Gastrocnemius medialis (tissue), 4 donors: ENCODE data around the gene PATL2.
"Not testable (repeated sequence)": the region's sequence is repeated elsewhere in the genome, so short reads cannot be mapped to it uniquely, and the experiment has no call there.

Experiments
- POLR2A ChIP-seq, 2 donors: fragments of 450-650 bp; IDR thresholded peaks; one replicate each; pipeline ENCODE4 v1.6.1; 2017; ENCODE audit warnings: antibody characterized with exemption in 2 of 2, mild to moderate bottlenecking in 2 of 2, moderate library complexity in 2 of 2
- TF ChIP-seq, protein P1 (sequence below), 5 experiments: fragments of 450-650 bp in 3 of 5; fragments of 200-600 bp in 2 of 5; sonication (generic) in 2 of 5; IDR thresholded peaks in 4 of 5; conservative IDR thresholded peaks in 1 of 5; 1 replicate in 4 of 5; 2 replicates in 1 of 5; pipeline ENCODE4 v1.5.1; 2016 to 2019; ENCODE audit warnings: antibody characterized with exemption in 5 of 5, mild to moderate bottlenecking in 3 of 5, moderate library complexity in 3 of 5

DNA sequence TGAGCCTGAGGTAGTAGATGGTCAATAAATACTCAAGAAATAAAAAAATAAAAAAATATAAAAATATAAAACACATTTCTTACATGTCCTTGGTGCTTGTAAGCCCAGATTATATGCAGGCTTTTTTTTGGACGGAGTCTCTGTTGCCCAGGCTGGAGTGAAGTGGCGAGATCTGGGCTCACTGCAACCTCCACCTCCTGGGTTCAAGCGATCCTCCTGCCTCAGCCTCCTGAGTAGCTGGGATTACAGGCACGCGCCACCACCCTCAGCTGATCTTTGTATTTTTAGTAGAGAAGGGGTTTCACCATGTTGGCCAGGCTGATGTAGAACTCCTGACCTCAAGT, 17.1 kb upstream of the PATL2 start:
- TF ChIP-seq, protein P1, sequence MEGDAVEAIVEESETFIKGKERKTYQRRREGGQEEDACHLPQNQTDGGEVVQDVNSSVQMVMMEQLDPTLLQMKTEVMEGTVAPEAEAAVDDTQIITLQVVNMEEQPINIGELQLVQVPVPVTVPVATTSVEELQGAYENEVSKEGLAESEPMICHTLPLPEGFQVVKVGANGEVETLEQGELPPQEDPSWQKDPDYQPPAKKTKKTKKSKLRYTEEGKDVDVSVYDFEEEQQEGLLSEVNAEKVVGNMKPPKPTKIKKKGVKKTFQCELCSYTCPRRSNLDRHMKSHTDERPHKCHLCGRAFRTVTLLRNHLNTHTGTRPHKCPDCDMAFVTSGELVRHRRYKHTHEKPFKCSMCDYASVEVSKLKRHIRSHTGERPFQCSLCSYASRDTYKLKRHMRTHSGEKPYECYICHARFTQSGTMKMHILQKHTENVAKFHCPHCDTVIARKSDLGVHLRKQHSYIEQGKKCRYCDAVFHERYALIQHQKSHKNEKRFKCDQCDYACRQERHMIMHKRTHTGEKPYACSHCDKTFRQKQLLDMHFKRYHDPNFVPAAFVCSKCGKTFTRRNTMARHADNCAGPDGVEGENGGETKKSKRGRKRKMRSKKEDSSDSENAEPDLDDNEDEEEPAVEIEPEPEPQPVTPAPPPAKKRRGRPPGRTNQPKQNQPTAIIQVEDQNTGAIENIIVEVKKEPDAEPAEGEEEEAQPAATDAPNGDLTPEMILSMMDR (IDR thresholded peaks at IDR 0.05 in 4 of 5, conservative IDR thresholded peaks at IDR 0.05 in 1 of 5): not testable (repeated sequence)
- TF ChIP-seq POLR2A (IDR thresholded peaks at IDR 0.05): not testable (repeated sequence)
